ENCODE data around the gene EXOC4.

EXOC4 gene

GRCh38 chr7:133428326-133428725, 175.4 kb downstream of the EXOC4 start:
- DNase-seq (ENCODE audit: low spot score) = no peak

GRCh38 chr7:133428876-133429275, 176.0 kb downstream of the EXOC4 start:
- DNase-seq (ENCODE audit: low spot score) = no peak

- DNase-seq (ENCODE audit: low spot score) = no peak
Observed at GRCh38 chr7:133429371-133429770, 176.5 kb downstream of the EXOC4 start.

GRCh38 chr7:133431134-133431724, 178.4 kb downstream of the EXOC4 start:
- no peak for DNase-seq (ENCODE audit: low spot score)

GRCh38 chr7:133433165-133433812, 180.4 kb downstream of the EXOC4 start:
- DNase-seq (ENCODE audit: low spot score) = no peak

GRCh38 chr7:133434246-133434865, 181.5 kb downstream of the EXOC4 start:
- peak; percentile 36 for DNase-seq (ENCODE audit: low spot score)

GRCh38 chr7:133436014-133436428, 183.1 kb downstream of the EXOC4 start:
- no peak for DNase-seq (ENCODE audit: low spot score)

GRCh38 chr7:133437544-133437943, 184.7 kb downstream of the EXOC4 start:
- no peak for DNase-seq (ENCODE audit: low spot score)

- DNase-seq (ENCODE audit: low spot score) = no peak
Observed at GRCh38 chr7:133442818-133443217, 189.9 kb downstream of the EXOC4 start.

GRCh38 chr7:133445617-133446016, 192.7 kb downstream of the EXOC4 start:
- DNase-seq (ENCODE audit: low spot score) = no peak

GRCh38 chr7:133448012-133448411, 195.1 kb downstream of the EXOC4 start:
- DNase-seq (ENCODE audit: low spot score) = no peak

- no peak for DNase-seq (ENCODE audit: low spot score)
Observed at GRCh38 chr7:133452577-133452976, 199.7 kb downstream of the EXOC4 start.

GRCh38 chr7:133458688-133459087, 205.8 kb downstream of the EXOC4 start:
- DNase-seq (ENCODE audit: low spot score) = no peak

GRCh38 chr7:133461421-133461820, 208.5 kb downstream of the EXOC4 start:
- DNase-seq (ENCODE audit: low spot score) = no peak

GRCh38 chr7:133475655-133476054, 222.8 kb downstream of the EXOC4 start:
- no peak for DNase-seq (ENCODE audit: low spot score)

GRCh38 chr7:133477791-133478190, 224.9 kb downstream of the EXOC4 start:
- DNase-seq (ENCODE audit: low spot score) = no peak

- DNase-seq (ENCODE audit: low spot score) = no peak
Observed at GRCh38 chr7:133478591-133479135, 225.8 kb downstream of the EXOC4 start.

GRCh38 chr7:133479456-133480065, 226.7 kb downstream of the EXOC4 start:
- DNase-seq (ENCODE audit: low spot score) = no peak

- DNase-seq (ENCODE audit: low spot score) = no peak
Observed at GRCh38 chr7:133480868-133481267, 228.0 kb downstream of the EXOC4 start.

- DNase-seq (ENCODE audit: low spot score) = no peak
Observed at GRCh38 chr7:133481676-133482075, 228.8 kb downstream of the EXOC4 start.

GRCh38 chr7:133482599-133482998, 229.7 kb downstream of the EXOC4 start:
- no peak for DNase-seq (ENCODE audit: low spot score)

GRCh38 chr7:133484086-133484485, 231.2 kb downstream of the EXOC4 start:
- DNase-seq (ENCODE audit: low spot score) = no peak

- DNase-seq (ENCODE audit: low spot score) = no peak
Observed at GRCh38 chr7:133489906-133490305, 237.0 kb downstream of the EXOC4 start.

All from globus pallidus (tissue), 1 donor.